ENCODE results near the gene PROX1. TPM values are rescaled to one million over a fixed set of nuclear protein-coding genes. Genes with fewer than 3 reads are reported as not detected.

PROX1 gene
- total RNA-seq, 2 donors from 2014 or later: 1.5 to 3.9 TPM

DNA sequence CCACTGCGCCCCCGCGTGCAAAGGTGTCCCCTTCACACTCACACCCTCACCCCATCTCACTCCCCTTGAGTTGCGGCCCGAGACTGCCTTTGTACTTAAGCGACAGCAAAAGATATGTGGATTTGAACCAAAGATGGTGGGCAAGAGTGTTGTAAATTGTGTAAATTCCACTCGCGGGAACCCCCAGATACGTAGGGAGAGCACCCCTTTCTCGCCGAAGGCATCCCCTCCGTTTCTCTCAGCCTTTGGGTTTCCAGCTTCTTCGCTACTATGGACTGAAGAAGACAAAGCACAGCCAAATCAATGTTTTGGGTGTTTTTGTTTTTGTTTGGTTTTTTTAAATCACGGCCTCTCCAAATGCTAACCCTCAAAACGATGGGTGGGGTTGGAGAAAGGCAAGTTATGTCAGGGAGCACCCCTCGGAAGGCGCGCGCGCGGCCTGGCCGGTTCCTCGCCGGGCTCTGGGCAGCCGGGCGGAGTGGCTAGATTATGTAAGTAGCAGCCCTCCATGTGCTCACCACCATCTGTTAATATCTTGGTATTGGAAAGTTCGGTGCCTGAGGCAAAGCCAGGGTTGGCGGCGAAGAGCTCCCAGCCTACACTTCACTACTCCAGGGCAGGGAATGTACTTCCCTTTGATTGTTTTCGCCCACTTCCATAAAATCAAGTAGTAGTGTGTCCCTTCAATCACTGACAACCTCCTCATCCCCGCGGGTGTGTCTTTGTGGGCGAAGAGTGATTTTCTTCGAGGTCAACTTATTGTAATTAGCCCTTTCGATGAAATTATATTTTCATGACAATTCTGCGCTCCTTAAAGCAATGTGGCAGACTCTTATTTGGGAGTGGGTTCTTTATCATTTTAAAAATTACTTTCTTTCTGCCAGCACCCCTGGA lies 4.0 kb upstream of the PROX1 start:
- Mint-ChIP-seq H3K27me3 (ENCODE audit: insufficient read depth) (peaks cover 93% of the 10 kb centered on the region), H3K27ac (no peak overlapping the region), H3K4me3 (peak overlapping the region; percentile 78), H3K36me3 (ENCODE audit: low read depth) (no peaks in the 10 kb centered on the region), H3K9me3 (no peaks in the 10 kb centered on the region), H3K4me1 (peaks cover 47% of the 10 kb centered on the region)
- Histone ChIP-seq H3K4me3 (ENCODE audit: low read length) (peak overlapping the region; percentile 73), H3K27me3 (ENCODE audit: control insufficient read depth, insufficient read depth, low read length, poor library complexity, severe bottlenecking) (peaks cover 87% of the 10 kb centered on the region), H3K4me1 (ENCODE audit: control insufficient read depth, insufficient read depth, low read length) (peaks cover 20% of the 10 kb centered on the region), H3K9me3 (ENCODE audit: control insufficient read depth, low read length) (no peaks in the 10 kb centered on the region), H3K36me3 (ENCODE audit: control insufficient read depth, insufficient read depth, low read length) (no peaks in the 10 kb centered on the region), H3K9ac (ENCODE audit: extremely low read depth, low read length, poor library complexity, severe bottlenecking) (no peak overlapping the region), H3K27ac (ENCODE audit: low read depth, low read length) (no peak overlapping the region)
- TF ChIP-seq, protein P1, sequence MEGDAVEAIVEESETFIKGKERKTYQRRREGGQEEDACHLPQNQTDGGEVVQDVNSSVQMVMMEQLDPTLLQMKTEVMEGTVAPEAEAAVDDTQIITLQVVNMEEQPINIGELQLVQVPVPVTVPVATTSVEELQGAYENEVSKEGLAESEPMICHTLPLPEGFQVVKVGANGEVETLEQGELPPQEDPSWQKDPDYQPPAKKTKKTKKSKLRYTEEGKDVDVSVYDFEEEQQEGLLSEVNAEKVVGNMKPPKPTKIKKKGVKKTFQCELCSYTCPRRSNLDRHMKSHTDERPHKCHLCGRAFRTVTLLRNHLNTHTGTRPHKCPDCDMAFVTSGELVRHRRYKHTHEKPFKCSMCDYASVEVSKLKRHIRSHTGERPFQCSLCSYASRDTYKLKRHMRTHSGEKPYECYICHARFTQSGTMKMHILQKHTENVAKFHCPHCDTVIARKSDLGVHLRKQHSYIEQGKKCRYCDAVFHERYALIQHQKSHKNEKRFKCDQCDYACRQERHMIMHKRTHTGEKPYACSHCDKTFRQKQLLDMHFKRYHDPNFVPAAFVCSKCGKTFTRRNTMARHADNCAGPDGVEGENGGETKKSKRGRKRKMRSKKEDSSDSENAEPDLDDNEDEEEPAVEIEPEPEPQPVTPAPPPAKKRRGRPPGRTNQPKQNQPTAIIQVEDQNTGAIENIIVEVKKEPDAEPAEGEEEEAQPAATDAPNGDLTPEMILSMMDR (conservative IDR thresholded peaks at IDR 0.05): no peak
- DNase-seq: peak; percentile 75
- WGBS, 2 experiments (ENCODE audit: insufficient coverage in 1 of 2, insufficient read length in 1 of 2): 2 to 3% methylated on average over 10 to 36 of the region's 36 CpGs

DNA sequence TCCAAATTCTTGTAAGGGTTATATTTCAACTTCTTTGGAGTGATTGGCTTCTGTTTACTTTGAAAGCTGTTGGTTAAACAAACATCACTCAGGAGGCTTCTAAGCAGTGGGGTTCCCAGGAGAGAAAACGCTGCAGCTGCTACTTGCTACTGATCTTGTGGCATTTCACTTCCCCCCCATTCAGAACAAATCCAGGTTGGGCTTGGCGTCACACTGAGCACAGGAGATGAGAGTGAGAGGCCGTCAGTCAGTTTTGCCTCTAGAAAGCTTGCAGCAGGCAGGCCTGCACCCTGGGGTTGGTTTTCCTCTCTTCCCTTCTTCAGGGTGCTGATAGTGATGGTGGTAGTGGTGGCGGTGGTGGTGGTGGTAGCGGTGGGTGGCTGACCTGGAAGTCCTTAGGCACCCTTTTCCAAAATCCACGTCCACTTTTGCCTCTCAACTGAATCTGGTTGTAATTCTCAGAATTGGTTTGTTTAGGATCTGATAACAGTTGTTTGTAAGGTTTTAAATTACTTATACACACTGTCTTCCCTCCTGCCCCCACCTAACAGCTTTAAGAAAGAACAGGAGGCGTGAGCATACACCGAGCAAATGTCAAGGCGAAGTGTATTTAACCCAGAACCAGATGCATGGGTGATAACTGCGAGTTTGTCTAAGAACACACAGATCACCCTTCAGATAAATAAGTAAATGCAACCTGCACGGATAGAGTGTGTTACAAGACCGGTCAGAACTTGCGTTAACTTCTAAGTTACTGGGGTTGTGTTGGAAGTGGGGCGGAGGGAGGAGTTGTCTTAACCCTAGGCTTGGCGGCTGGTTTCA lies 3.2 kb upstream of the PROX1 start:
- peak; percentile 89 for DNase-seq
- peaks cover 93% of the 10 kb centered on the region for H3K27me3 Mint-ChIP-seq (ENCODE audit: insufficient read depth)
- peaks cover 44% of the 10 kb centered on the region for H3K4me1 Mint-ChIP-seq
- H3K4me3 ChIP-seq (ENCODE audit: low read length): peak overlapping the region; percentile 73
- no peaks in the 10 kb centered on the region for H3K36me3 ChIP-seq (ENCODE audit: control insufficient read depth, insufficient read depth, low read length)
- no peak overlapping the region for H3K9ac ChIP-seq (ENCODE audit: extremely low read depth, low read length, poor library complexity, severe bottlenecking)
- no peaks in the 10 kb centered on the region for H3K36me3 Mint-ChIP-seq (ENCODE audit: low read depth)
- no peaks in the 10 kb centered on the region for H3K9me3 ChIP-seq (ENCODE audit: control insufficient read depth, low read length)
- whole genome bisulfite sequencing, 2 experiments (ENCODE audit: insufficient coverage in 1 of 2, insufficient read length in 1 of 2): 5 to 10% methylated on average over 9 to 15 of the region's 15 CpGs
- peaks cover 87% of the 10 kb centered on the region for H3K27me3 ChIP-seq (ENCODE audit: control insufficient read depth, insufficient read depth, low read length, poor library complexity, severe bottlenecking)
- TF ChIP-seq, protein P1 (conservative IDR thresholded peaks at IDR 0.05): no peak
- H3K4me3 Mint-ChIP-seq: peak overlapping the region; percentile 78
- H3K27ac ChIP-seq (ENCODE audit: low read depth, low read length): no peak overlapping the region
- no peak overlapping the region for H3K27ac Mint-ChIP-seq
- H3K4me1 ChIP-seq (ENCODE audit: control insufficient read depth, insufficient read depth, low read length): peaks cover 15% of the 10 kb centered on the region
- no peaks in the 10 kb centered on the region for H3K9me3 Mint-ChIP-seq

DNA sequence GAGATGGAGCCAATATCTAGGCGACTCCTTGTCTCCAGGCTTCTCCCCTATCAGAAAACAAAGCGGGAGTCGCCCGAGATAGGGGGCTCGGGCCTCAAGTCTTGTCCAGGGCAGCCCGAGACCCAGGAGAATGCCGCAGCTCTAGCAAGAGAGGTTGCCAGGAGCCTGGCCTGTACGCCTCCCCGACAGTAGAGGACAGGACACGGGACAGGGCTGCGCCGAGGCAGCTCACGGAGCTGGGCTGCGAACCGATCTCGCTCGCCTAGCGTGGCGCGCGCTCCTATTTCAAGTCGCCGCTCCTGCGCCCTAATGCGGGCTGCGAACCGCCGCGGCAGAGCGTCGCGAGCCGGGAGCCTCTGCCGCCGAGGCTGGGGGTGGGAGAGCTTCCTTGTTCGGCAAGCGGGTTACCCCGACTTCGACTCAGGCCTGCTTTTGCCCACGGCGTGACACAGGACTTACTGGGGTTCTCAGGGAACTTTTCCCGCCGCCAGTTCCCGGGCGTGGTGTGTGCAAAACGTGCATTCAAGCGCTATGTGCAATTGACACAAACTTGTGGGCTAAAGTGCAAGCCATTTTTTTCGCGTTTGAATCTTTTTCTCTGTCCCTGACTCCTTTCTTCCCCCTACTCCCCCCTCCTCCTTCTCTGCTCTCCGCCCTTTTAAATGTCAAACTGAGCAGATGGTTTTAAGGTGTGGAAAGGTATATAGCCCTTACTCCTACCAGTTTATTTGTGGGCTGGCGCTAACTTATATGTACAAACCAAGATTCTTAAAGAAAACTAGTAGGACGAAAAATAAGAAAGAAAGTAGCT lies 2.4 kb upstream of the PROX1 start:
- Histone ChIP-seq H3K9me3 (ENCODE audit: control insufficient read depth, low read length) (no peaks in the 10 kb centered on the region), H3K27ac (ENCODE audit: low read depth, low read length) (no peak overlapping the region), H3K4me1 (ENCODE audit: control insufficient read depth, insufficient read depth, low read length) (peaks cover 18% of the 10 kb centered on the region), H3K4me3 (ENCODE audit: low read length) (peak overlapping the region; percentile 73), H3K36me3 (ENCODE audit: control insufficient read depth, insufficient read depth, low read length) (no peaks in the 10 kb centered on the region), H3K27me3 (ENCODE audit: control insufficient read depth, insufficient read depth, low read length, poor library complexity, severe bottlenecking) (peaks cover 89% of the 10 kb centered on the region), H3K9ac (ENCODE audit: extremely low read depth, low read length, poor library complexity, severe bottlenecking) (no peak overlapping the region)
- H3K27ac Mint-ChIP-seq: no peak overlapping the region
- H3K4me1 Mint-ChIP-seq: peaks cover 50% of the 10 kb centered on the region
- WGBS, 2 experiments (ENCODE audit: insufficient coverage in 1 of 2, insufficient read length in 1 of 2): 1% methylated on average over 14 to 51 of the region's 52 CpGs
- peak overlapping the region; percentile 78 for H3K4me3 Mint-ChIP-seq
- no peaks in the 10 kb centered on the region for H3K9me3 Mint-ChIP-seq
- peaks cover 93% of the 10 kb centered on the region for H3K27me3 Mint-ChIP-seq (ENCODE audit: insufficient read depth)
- H3K36me3 Mint-ChIP-seq (ENCODE audit: low read depth): no peaks in the 10 kb centered on the region
- peak; percentile 84 for DNase-seq
- TF ChIP-seq, protein P1 (conservative IDR thresholded peaks at IDR 0.05): no peak

Data from endodermal cell (in vitro differentiated cells).